Suppressor macrophage treated with lipopolysaccharide for 1 hour (primary cell): ENCODE measurements around the gene SH2D3A.
"Not testable (repeated sequence)": the region's sequence is repeated elsewhere in the genome, so short reads cannot be mapped to it uniquely, and the experiment has no call there.

ENCODE experiments used
- DNase-seq, 3 donors: peaks; one replicate each; pipeline ENCODE4 v3.0.0-alpha.2; 2020 to 2022

The SH2D3A gene

DNA sequence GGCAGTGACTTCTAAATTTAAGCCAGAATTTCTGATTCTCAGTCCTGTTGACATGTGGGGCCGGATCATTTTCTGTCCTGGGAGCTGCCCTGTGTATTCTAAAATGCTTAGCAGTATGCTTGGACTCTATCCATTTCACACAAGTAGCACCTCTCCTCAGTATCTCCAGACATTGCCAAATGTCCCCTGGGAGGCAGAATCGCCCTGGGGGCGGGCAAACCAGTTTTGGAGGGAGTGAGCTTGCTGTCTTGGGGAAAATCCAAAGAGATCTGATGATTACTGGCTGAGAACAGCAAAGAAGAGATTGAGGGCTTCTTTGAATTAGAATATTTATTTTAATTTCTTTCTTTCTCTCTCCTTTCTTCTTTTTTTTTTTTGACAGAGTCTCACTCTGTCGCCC, 21.7 kb upstream of the SH2D3A start:
- DNase-seq = no peak

DNA sequence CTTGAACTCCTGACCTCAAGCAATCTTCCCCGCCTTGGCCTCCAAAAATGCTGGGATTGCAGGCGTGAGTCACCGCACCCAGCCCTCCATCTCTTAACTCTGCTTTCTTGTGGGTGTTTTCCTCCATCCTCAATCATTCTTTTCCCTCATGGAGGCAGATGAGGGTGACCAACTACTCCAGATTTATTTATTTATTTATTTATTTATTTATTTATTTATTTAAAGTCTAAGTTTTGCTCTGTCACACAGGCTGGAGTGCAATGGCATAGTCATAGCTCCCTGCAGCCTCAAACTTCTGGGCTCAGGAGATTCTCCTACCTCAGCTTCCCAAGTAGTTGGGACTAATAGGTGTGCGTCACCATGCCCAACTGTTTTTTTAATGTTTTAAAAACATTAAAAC, 20.2 kb upstream of the SH2D3A start:
- no peak for DNase-seq

DNA sequence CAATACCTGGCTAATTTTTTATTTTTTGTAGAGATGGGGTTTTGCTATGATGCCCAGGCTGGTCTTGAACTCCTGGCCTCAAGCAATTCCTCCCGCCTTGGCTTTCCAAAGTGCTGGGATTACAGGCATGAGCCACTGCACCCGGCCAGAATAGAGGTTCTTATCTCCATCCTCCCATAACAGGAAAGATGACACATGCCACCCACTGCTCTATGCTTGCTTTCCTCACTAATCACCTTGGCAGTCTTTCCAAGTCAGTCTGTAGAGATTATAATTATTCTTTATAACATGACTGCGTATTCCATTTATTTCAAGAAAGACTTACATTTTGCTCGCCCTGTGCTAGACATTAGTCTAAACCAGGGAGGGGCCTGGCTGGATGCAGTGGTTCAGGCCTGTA, 12.0 kb upstream of the SH2D3A start:
- no peak for DNase-seq

DNA sequence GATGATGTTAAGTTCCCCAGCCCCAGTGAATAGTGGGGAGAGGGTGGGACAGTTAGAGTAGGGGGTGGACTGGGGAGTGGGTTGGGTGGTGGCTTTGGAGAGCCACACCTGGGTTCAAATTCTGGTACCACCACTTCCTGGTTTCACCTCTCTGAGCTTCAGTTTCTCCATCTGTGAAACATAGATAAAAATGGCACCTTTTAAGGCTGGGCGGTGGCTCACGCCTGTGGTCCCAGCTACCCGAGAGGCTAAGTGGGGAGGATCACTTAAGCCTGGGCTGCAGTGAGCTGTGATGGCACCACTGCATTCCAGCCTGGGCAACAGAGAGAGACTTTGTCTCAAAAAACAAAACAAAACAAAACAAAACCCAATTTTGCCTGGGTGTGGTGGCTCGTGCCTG, 11.2 kb upstream of the SH2D3A start:
- DNase-seq = no peak

DNA sequence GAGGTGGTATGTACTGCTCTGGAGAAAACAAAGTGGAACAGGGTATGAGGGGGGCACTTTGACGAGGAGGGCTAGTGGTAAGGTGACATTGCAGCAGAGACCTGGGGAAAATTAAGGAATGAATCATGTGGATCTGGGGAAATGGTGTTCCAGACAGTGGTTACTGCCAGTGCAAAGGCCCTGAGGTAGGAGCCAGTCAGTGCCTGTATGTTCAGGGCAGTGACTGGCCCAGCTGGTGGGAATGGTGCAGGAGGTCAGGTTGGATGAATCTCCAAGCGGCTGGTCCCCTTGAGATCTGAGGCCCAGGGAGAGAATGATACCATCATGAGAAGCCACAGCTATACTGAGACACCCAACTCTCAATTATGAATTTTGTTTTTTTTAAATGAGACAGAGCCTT, 10.2 kb upstream of the SH2D3A start:
- DNase-seq = no peak

DNA sequence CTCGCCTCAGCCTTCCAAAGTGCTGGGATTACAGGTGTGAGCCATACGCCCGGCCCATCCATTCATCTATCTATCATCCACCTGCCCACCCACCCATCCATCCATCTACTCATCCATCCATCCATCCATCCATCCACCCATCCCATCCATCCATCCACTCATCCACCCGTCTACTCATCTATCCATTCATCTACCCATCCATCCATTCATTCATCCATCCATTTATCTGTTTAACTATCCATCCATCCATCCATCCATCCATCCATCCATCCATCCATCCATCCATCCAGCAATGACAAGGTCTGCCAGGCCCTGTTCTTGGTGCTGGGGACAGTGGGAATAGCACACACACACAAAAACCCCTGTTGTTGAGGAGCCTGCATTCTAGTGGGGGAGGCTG, 9.8 kb upstream of the SH2D3A start:
- DNase-seq = no peak

DNA sequence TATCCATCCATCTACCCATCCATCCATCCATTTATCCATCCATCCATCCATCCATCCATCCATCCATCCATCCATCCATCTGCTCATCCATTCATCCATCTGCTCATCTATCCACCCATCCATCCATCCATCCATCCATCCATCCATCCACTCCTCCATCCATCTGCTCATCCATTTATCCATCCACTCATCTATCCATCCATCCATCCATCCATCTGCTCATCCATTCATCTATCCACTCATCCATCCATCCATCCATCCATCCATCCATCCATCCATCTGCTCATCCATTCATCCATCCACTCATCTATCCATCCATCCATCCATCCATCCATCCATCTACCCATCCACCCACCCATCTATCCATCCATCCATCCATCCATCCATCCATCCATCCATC, 8.8 kb upstream of the SH2D3A start:
- not testable (repeated sequence) for DNase-seq

DNA sequence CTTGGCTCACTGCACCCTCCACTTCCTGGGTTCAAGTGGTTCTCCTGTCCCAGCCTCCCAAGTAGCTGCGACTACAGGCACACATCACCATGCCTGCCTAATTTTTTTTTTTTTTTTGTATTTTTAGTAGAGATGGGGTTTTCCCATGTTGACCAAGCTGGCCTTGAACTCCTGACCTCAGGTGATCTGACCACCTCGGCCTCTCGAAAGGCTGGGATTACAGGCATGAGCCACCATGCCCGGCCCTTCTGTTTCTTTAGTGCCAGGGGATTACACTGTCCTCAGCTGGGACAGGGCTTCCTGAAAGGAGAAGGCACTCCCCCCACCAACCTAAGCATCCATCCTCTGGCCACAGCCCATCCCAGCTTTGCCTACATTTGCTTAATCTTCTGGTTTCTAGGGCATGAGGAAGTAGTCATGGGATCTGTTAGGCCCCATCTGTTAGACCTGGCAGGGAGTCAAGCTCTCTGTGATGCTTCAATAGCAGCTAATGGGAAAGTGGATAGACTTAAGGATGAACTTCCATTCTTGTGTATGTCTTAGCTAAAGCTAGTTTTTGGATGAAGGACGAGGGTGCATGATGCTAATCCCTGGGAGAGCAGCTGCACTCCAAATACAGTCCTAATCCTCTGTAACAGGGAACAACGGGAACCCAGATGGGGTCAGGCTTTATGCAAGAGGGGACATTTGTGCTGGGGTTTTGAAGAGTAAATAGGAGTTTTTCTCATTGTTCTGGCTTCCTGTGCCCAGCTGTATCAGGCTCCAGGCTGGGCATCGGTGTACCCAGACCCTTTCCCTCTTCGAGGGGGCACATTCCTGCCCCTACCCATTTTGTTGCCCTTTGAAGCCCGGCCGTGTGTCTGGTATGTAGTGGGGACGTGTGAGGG, 7.8 kb upstream of the SH2D3A start:
- DNase-seq = peak; percentile 67 to 80 (median 79)

DNA sequence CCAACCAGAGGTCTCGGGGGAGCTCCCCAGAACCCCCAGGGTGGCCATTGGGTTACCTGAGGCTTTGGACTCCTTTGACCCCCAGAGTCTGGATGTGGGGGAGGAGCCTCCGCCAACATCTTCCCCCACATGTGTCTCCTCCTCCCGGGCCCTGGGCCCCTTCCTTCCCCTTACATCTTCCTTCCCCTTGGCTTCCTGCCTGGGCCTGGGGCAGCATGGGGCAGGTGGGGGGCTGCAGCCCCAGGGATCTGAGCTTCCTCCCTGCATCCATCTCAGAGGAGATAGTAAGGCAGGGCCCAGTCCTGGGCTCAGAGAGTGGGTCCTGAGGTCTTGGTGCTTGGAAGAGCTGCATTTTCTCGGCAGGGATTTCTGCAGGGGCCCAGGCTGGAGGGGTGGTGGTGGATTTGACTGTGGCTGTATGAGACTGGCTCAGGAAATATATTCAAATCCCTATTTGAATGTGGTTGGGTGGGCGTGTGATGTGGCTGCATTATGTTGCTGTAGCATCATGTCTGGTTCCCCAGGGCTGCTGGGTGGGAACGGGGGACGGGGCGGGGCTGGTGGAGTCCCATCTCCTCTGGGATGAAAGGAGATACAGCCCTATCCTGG, 6.2 kb upstream of the SH2D3A start:
- peak; percentile 50 to 72 (median 64) for DNase-seq

DNA sequence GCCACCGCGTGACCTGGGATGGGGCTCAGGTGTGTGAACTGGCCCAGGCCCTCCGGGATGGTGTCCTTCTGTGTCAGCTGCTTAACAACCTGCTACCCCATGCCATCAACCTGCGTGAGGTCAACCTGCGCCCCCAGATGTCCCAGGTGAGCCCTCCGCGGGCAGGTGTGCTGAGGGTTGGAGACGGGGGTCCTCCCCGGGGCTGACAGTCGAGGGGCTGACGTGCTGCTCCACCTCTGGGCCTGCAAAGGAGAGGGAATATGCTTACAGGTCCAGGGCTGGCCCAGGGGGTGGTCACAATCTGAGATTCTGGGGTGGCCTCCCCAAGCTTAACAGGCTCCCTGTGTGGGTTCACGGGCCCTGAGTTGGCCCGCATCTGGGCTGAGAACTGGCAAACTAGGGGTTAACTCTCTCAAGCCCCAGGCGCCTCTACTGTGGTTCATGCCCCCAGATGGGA, 5.7 kb upstream of the SH2D3A start:
- DNase-seq = no peak

DNA sequence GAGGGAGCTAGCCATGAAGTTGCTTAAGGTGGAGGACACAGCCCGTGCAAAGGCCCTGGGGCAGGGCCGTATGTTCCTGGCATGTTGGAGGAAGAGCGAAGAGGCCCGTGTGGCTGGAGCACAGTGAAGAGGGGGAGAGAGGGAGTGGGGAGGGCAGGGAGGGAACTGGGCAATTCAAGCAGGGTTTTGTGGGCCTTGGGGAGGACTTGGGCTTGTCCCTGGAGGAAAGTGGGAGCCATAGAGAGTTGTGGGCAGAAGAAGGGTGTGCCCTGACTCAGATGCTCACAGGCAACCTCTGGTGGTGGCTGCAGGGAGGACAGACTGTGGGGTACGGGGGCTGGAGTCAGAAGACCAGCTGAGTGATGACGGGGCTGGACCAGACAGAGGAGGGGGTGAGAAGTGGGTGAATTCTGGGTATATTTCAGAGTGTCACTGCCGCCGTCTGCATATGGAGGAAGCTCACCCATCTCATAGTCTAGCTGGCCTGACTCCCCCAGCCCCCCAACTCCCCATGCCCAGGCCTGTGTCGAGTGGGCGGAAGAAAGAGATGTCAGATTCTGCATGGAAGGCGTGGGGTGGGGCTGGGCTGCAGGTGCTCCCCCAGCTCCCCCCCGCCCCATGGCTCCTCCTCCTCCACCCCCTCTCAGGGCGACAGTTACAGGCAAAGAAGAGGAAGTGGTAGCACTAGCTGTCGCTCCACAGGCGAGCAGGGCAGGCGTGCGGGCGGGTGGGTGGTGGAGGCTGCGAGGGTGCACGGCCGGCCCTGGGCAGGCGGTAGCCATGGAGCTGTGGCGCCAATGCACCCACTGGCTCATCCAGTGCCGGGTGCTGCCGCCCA, 5.0 kb upstream of the SH2D3A start, which contains the start of gene VAV1:
VAV1 (plus strand) TSS at position 681 of the 838 bp plus-strand sequence; CDS start at position 781, 100 bp downstream.
- peak; percentile 91 to 94 (median 94) for DNase-seq

DNA sequence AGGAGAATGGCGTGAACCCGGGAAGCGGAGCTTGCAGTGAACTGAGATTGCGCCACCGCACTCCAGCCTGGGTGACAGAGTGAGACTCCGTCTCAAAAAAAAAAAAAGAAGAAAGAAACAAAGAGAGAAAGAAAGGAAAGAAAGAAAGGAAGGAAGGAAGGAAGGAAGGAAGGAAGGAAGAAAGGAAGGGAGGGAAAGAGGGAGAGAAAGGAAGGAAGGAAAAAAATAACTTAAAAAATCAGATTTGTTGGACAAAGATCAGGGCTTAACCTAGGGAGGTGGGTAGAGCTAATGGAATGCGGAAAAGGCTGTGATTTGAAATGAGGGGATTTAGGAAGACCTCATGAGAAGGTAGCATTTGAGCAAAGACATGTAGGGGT, 4.4 kb upstream of the SH2D3A start:
- not testable (repeated sequence) for DNase-seq

DNA sequence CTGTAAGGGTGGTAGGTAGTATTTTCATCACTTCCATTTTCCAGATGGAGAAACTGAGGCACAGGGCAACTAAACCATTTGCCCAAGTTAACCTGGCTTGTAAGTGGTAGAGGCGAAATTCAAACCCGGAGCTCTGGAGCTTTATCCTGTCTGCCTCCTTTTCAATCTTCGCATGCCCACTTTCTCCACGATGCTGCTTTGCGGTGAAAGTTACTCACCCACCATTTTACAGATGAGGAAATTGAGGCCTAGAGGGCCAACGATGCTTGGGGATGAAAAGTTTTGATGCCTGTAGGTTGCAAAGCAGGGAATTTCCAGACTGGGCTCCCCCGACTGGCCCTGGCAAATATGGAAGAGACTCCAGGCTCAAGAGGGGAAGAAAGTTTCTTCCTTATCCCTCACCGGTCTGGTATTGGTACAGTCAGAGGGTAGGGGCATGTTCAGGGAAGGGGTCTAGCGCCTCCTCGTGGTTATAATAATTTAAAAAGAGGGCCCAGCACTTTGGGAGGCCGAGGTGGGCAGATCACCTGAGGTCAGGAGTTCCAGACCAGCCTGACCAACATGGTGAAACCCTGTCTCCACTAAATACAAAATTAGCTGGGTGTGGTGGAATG, 1.9 kb upstream of the SH2D3A start:
- DNase-seq = peak; percentile 84 to 92 (median 88)

DNA sequence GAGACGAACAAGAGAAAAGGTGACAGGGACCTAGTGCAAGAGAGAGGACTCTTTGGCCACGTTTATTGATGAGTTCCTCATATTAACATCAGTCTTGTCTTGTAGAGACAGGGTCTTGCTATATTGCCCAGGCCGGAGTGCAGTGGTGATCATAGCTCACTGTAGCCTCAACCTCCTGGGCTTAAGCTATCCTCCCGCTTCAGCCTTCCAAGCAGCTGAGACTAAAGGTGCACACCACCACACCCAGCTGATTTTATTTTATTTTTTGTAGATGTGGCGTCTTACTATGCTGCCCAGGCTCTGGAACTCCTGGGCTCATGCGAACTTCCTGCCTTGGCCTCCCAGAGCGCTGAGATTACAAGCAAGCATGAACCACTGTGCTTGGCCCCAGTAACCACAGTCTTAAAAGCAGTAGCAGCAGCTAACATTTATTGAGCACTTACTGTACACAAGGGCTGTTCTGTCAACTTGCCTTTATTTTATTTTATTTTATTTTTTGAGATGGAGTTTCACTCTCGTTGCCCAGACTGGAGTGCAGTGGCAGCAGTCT, 1.1 kb upstream of the SH2D3A start:
- no peak for DNase-seq

DNA sequence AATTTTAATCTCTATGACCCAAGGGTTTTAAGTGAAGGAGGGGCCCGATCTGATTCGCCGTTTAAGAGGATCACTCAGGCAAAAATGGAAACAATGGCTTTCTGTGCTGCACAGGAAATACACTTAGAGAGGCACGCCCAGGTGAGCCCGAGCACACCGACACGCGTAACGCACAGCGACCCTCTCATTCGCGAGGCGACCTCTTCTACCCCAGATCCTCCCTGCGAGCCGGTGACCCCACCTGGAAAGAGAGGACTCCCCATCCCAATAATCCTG, 216 bp downstream of the SH2D3A start:
- no peak for DNase-seq

DNA sequence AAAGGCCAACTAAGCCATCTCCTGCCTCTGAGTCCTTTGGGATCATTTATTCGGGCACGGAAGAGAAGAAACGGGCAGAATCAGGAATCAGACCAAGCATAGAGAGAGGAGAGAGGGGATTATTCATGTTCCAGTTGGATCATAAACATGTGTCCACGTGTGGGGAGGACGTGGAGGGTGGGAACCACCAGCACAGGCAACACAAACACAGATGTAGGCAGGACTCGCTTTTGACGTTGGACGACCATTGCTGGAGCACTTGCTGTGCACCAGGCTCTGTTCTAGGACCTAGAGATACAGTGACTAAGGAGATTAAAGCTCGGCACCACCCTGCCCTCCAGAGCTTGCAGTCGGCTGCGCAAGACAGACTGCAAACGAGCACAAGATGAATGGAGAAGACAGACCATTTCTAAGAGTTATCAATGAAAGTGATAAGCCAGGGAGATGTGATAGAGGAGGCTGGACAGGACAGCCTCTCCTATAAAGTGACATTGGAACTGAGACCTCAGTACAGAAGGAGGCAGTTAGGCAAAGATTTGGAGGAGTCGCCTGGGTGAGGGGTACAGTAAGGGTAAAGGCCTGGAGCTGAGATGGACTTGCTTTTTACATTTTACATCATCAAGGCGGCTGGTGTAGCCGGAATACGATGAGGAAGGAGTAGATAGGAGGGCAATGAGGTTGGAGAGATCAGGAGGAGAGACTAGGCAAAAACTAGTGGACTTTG, 716 bp downstream of the SH2D3A start:
- DNase-seq = no peak

DNA sequence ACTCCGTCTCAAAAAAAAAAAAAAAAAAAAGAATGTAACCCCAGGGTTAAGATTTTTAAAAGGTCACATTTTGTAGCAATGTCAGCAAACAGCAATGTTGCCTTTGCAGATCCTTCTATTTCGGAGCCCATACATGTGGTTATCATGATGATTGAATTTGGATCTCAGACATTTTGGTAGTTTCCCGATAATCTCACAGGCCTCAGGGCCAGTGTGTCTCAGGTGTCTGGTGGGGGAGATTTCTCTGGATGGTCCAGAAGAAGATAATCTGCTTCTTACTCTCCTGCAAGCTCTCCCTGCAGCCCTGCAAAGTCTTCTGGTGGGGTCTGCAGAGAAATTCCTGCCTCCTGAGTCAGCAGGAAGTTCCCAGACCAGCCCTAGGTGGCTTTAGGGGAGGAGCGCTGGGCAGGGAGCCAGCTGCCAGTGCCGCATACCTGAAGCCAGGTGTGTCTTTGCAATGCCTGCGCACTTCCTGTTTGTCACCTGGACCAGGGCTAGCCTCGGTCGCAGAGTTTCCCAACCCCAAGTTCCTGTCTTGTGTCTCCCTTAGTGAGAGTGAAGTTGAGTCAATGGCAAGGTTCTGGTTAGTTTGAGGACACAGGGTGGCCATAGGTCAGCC, 1.4 kb downstream of the SH2D3A start:
- DNase-seq = no peak

DNA sequence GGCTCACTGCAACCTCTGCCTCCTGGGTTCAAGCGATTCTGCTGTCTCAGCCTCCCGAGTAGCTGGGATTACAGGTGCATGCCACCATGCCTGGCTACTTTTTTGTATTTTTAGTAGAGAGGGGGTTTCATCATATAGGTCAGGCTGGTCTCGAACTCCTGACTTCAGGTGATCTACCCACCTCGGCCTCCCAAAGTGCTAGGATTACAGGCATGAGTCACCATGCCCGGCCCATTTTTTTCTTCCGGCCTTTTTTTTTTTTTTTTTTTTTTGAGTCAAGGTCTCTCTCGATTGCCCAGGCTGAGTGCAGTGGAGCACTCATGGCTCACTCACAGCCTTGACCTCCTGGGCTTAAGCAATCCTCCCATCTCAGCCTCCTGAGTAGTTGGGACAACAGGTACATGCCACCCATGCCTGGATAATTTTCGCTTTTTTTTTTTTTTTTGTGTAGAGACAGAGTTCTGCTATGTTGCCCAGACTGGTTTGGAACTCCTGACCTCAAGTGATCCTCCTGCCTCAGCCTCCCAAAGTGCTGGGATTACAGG, 4.9 kb downstream of the SH2D3A start:
- DNase-seq = not testable (repeated sequence)

DNA sequence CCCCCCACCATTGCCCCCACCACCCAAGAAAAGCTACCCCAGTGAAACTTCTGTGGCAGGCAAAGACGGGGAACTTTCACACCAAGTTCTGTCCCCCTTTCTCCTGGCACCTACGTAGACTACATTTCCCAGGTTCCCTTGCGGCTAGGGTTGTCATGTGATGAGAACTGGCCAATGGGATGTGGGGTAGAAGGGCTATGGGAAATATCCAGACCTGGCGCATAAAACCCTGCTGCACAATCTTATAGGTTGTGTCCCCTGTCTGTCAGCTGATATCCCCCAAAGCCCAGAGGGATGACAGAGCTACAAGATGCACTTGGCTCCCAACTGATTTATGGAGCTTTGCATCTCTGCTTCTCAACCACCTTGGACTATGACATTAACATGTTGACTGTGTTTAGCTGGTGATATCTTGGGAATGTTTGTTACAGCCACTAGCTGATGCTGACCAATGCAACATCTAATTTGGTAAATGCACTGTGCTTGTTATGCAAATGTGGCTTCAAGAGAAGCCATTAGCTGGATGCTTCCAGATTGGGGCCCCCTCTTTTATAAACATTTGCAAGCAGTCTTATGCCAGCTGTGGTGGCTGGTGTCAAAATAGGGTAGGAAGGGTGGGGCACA, 6.1 kb downstream of the SH2D3A start:
- peak in 1 of 3 donors; percentile 45 for DNase-seq

DNA sequence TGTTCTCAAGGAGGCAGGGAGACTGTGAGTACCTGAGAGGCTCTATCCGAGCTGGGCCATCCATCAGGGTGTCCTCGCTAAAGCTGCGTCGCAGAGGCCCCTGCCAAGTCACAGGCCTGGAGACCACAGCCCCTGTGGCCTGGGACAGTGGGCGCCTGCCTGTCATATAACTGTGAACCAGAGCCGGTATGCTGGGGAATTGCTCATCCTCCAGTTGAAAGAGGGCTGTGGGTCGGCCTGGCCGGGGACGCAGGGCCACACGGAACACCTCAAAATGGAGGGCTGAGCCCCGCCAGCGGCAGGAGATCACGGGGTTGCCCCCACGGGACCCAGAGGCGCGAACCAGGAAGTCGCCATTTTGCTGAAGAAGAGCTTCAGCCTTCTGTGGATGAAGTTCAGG, 6.6 kb downstream of the SH2D3A start:
- no peak for DNase-seq
